ENCODE results near the gene PHF21A. TPM values are rescaled to one million over a fixed set of nuclear protein-coding genes. Genes with fewer than 3 reads are reported as not detected.

The PHF21A gene
- total and polyA plus RNA-seq, 10 of the 15 experiments (the other 5 are each of a cell fraction or from before 2014, with no cell fraction given), result 2.6 to 37.2 (median 16.0) TPM

GRCh38 chr11:46073632-46074031 lies 47.6 kb downstream of the PHF21A start (continued):
- TF ChIP-seq, protein P1, sequence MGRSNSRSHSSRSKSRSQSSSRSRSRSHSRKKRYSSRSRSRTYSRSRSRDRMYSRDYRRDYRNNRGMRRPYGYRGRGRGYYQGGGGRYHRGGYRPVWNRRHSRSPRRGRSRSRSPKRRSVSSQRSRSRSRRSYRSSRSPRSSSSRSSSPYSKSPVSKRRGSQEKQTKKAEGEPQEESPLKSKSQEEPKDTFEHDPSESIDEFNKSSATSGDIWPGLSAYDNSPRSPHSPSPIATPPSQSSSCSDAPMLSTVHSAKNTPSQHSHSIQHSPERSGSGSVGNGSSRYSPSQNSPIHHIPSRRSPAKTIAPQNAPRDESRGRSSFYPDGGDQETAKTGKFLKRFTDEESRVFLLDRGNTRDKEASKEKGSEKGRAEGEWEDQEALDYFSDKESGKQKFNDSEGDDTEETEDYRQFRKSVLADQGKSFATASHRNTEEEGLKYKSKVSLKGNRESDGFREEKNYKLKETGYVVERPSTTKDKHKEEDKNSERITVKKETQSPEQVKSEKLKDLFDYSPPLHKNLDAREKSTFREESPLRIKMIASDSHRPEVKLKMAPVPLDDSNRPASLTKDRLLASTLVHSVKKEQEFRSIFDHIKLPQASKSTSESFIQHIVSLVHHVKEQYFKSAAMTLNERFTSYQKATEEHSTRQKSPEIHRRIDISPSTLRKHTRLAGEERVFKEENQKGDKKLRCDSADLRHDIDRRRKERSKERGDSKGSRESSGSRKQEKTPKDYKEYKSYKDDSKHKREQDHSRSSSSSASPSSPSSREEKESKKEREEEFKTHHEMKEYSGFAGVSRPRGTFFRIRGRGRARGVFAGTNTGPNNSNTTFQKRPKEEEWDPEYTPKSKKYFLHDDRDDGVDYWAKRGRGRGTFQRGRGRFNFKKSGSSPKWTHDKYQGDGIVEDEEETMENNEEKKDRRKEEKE (IDR thresholded peaks at IDR 0.05), result no peak
- TF ChIP-seq NFXL1 (IDR thresholded peaks at IDR 0.05; ENCODE audit: borderline replicate concordance), result no peak
- TF ChIP-seq NFYB (IDR thresholded peaks at IDR 0.05; ENCODE audit: insufficient read depth, low read depth, low read length), result no peak
- TF ChIP-seq, protein P2, sequence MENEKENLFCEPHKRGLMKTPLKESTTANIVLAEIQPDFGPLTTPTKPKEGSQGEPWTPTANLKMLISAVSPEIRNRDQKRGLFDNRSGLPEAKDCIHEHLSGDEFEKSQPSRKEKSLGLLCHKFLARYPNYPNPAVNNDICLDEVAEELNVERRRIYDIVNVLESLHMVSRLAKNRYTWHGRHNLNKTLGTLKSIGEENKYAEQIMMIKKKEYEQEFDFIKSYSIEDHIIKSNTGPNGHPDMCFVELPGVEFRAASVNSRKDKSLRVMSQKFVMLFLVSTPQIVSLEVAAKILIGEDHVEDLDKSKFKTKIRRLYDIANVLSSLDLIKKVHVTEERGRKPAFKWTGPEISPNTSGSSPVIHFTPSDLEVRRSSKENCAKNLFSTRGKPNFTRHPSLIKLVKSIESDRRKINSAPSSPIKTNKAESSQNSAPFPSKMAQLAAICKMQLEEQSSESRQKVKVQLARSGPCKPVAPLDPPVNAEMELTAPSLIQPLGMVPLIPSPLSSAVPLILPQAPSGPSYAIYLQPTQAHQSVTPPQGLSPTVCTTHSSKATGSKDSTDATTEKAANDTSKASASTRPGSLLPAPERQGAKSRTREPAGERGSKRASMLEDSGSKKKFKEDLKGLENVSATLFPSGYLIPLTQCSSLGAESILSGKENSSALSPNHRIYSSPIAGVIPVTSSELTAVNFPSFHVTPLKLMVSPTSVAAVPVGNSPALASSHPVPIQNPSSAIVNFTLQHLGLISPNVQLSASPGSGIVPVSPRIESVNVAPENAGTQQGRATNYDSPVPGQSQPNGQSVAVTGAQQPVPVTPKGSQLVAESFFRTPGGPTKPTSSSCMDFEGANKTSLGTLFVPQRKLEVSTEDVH (IDR thresholded peaks at IDR 0.05; ENCODE audit: low read depth, partially characterized antibody), result no peak
- no peak for TF ChIP-seq BHLHE40 (IDR thresholded peaks at IDR 0.05; ENCODE audit: borderline replicate concordance in 1 of 2, low read depth in 2 of 2, low read length in 1 of 2)
- no peak for TF ChIP-seq RAD51 (IDR thresholded peaks at IDR 0.05)

Data from GM12878 (cell line).